Panc1 (cell line): ENCODE data around the gene TP53BP2. TPM values are rescaled to one million over a fixed set of nuclear protein-coding genes. Genes with fewer than 3 reads are reported as not detected.
"Not testable (repeated sequence)": the region's sequence is repeated elsewhere in the genome, so short reads cannot be mapped to it uniquely, and the experiment has no call there.

ENCODE experiments used
- ATAC-seq: fragments of 200-7000 bp; cut with Tn5 transposase; 2 replicates; pipeline ENCODE4 v1.9.1; 2020; ENCODE audit warnings: mild to moderate bottlenecking, moderate library complexity
- BruUV-seq: library from RNA; stranded (reverse); fragments of 400-500 nt; replicated peaks from 2 replicates; lab custom pipeline; 2021; lab: Mats Ljungman, UMichigan
- CTCF ChIA-PET: fragments of 300-600 bp; sonication (Branson Sonifier 250); formaldehyde crosslinking; loops from one replicate; lab custom pipeline; 2022; ENCODE audit warnings: antibody characterized with exemption; lab: Charles Lee
- POLR2A ChIA-PET: fragments of 300-600 bp; sonication (Branson Sonifier 250); formaldehyde crosslinking; loops from one replicate; lab custom pipeline; 2022; ENCODE audit warnings: antibody characterized with exemption; lab: Charles Lee
- DNase-seq: peaks from one replicate; pipeline ENCODE4 v3.0.0-alpha.2; 2010; ENCODE audit warnings: low read depth, low spot score
- H3K27ac ChIP-seq: 2 replicates; pipeline ENCODE4 v1.5.1; 2011; ENCODE audit warnings: mild to moderate bottlenecking, low read length, inconsistent platforms
- H3K27me3 ChIP-seq: fragments of 200-500 bp; sonication (Bioruptor generic); 2 replicates; pipeline ENCODE4 v1.6.0; 2014; ENCODE audit warnings: low read length, inconsistent platforms; ENCODE audit not compliant: control insufficient read depth, insufficient read depth
- H3K36me3 ChIP-seq: fragments of 200-500 bp; sonication (Bioruptor generic); 2 replicates; pipeline ENCODE4 v1.5.1; 2014; ENCODE audit warnings: inconsistent platforms, mild to moderate bottlenecking, low read length, moderate library complexity; ENCODE audit not compliant: control insufficient read depth, insufficient read depth
- H3K4me1 ChIP-seq: 2 replicates; pipeline ENCODE4 v1.5.1; 2011; ENCODE audit warnings: inconsistent platforms, mild to moderate bottlenecking, low read length, moderate library complexity; ENCODE audit not compliant: control insufficient read depth, insufficient read depth
- H3K4me3 ChIP-seq, 2 experiments: 2 replicates each; pipeline ENCODE4 v1.5.1; 2011 to 2012; ENCODE audit warnings: low read depth in 2 of 2, low read length in 2 of 2, mild to moderate bottlenecking in 2 of 2, inconsistent platforms in 1 of 2, moderate library complexity in 1 of 2
- H3K9me3 ChIP-seq: fragments of 200-500 bp; sonication (Bioruptor generic); 2 replicates; pipeline ENCODE4 v1.5.1; 2014; ENCODE audit warnings: low read depth, mild to moderate bottlenecking, inconsistent platforms, low read length, moderate library complexity; ENCODE audit not compliant: control insufficient read depth, insufficient read depth
- POLR2AphosphoS5 ChIP-seq: IDR thresholded peaks from 2 replicates; pipeline ENCODE4 v1.6.1; 2012; ENCODE audit warnings: mild to moderate bottlenecking, low read depth, low read length, moderate library complexity
- SIN3A ChIP-seq: IDR thresholded peaks from 2 replicates; pipeline ENCODE4 v1.6.1; 2012; ENCODE audit warnings: low read depth, mild to moderate bottlenecking, low read length, moderate library complexity, borderline replicate concordance; ENCODE audit not compliant: insufficient read depth
- TCF7L2 ChIP-seq: IDR thresholded peaks from 2 replicates; pipeline ENCODE4 v1.6.1; 2011; ENCODE audit warnings: mild to moderate bottlenecking, low read depth, low read length, inconsistent platforms
- in situ Hi-C: cut with HindIII; loops from 2 replicates; pipeline ENCODE4 v1.10.0; 2016; ENCODE audit warnings: low sequenced_read_pairs, low pct_unique_long_range_greater_than_20kb
- intact Hi-C: fragments of 100-400 bp; cut with micrococcal nuclease; formaldehyde crosslinking; loops from one replicate; pipeline ENCODE4 v1.10.0; 2022; ENCODE audit not compliant: unreplicated experiment
- total RNA-seq: library from RNA; stranded (reverse); gene quantifications from one replicate; pipeline ENCODE4 v1.2.1, GENCODE V29; 2021; ENCODE audit not compliant: unreplicated experiment
- TF ChIP-seq, protein P1 (sequence below), 2 experiments: IDR thresholded peaks; 2 replicates each; pipeline ENCODE4 v1.6.1; 2011 to 2012; ENCODE audit warnings: low read depth in 2 of 2, control low read depth in 1 of 2, low read length in 1 of 2, mild to moderate bottlenecking in 1 of 2, moderate library complexity in 1 of 2; ENCODE audit not compliant: insufficient read depth in 1 of 2
- TF ChIP-seq, protein P2 (sequence below): fragments of 450-650 bp; IDR thresholded peaks from 2 replicates; pipeline ENCODE4 v1.5.1; 2017; ENCODE audit warnings: mild to moderate bottlenecking

TP53BP2 gene
- total RNA-seq, 1 experiment from 2014 or later = 51.4 TPM

DNA sequence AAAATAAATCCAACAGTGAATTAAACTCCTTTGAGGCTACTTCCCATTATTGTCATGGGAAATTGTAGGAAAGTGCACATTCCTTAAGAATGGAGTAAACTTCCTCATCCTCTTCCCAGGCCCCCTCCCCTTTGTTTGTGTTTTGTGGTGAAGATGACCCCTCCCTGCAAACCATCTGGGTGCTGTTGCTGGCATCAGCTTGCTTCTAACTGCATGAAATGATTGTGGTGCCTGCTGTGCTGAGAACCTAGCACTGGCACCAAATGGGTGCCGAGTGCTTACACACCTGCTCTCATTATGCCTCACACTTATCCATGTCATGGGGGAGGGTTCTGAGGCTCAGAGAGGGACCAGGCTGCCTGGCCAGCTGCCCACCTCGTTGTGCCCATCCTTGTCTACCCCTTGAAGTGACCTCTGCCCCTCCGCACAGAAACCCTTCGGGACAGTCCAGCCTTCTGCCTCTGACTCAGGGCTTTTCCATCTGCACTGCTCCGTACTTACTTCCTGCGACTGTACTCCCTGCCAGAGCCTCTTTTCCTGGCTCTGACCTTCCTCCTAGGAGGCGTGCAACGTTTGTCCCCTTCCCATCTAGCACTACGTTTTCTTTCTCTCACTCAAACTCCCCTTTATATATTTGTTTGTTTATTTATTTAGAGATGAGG, 102.8 kb downstream of the TP53BP2 start:
- no peak for DNase-seq

GRCh38 chr1:223741861-223742260, 103.9 kb downstream of the TP53BP2 start:
- ChIA-PET POLR2A (interaction anchor here (0.5 kb wide), 1 partner anchor 103 kb away, joined by 4 read pairs; no protein-coding TSS in a partner anchor), CTCF (no interaction called here)
- no peaks in the 10 kb centered on the region for H3K27me3 ChIP-seq
- H3K4me3 ChIP-seq = no peak overlapping the region
- no TSS peak for BruUV-seq
- peaks cover 5% of the 10 kb centered on the region; the same call in 1 of the 2 replicates for H3K36me3 ChIP-seq
- intact Hi-C loops (no loop called here), in situ Hi-C loops (no loop called here)
- ATAC-seq (no peak), DNase-seq (no peak)
- no peak overlapping the region for H3K27ac ChIP-seq
- H3K9me3 ChIP-seq = no peaks in the 10 kb centered on the region
- TF ChIP-seq, protein P1, sequence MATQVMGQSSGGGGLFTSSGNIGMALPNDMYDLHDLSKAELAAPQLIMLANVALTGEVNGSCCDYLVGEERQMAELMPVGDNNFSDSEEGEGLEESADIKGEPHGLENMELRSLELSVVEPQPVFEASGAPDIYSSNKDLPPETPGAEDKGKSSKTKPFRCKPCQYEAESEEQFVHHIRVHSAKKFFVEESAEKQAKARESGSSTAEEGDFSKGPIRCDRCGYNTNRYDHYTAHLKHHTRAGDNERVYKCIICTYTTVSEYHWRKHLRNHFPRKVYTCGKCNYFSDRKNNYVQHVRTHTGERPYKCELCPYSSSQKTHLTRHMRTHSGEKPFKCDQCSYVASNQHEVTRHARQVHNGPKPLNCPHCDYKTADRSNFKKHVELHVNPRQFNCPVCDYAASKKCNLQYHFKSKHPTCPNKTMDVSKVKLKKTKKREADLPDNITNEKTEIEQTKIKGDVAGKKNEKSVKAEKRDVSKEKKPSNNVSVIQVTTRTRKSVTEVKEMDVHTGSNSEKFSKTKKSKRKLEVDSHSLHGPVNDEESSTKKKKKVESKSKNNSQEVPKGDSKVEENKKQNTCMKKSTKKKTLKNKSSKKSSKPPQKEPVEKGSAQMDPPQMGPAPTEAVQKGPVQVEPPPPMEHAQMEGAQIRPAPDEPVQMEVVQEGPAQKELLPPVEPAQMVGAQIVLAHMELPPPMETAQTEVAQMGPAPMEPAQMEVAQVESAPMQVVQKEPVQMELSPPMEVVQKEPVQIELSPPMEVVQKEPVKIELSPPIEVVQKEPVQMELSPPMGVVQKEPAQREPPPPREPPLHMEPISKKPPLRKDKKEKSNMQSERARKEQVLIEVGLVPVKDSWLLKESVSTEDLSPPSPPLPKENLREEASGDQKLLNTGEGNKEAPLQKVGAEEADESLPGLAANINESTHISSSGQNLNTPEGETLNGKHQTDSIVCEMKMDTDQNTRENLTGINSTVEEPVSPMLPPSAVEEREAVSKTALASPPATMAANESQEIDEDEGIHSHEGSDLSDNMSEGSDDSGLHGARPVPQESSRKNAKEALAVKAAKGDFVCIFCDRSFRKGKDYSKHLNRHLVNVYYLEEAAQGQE (IDR thresholded peaks at IDR 0.05; ENCODE audit: insufficient read depth in 1 of 2, low read depth in 2 of 2, low read length in 1 of 2) = no peak
- TF ChIP-seq SIN3A (no peak), POLR2AphosphoS5 (no peak), TCF7L2 (no peak)
- TF ChIP-seq, protein P2, sequence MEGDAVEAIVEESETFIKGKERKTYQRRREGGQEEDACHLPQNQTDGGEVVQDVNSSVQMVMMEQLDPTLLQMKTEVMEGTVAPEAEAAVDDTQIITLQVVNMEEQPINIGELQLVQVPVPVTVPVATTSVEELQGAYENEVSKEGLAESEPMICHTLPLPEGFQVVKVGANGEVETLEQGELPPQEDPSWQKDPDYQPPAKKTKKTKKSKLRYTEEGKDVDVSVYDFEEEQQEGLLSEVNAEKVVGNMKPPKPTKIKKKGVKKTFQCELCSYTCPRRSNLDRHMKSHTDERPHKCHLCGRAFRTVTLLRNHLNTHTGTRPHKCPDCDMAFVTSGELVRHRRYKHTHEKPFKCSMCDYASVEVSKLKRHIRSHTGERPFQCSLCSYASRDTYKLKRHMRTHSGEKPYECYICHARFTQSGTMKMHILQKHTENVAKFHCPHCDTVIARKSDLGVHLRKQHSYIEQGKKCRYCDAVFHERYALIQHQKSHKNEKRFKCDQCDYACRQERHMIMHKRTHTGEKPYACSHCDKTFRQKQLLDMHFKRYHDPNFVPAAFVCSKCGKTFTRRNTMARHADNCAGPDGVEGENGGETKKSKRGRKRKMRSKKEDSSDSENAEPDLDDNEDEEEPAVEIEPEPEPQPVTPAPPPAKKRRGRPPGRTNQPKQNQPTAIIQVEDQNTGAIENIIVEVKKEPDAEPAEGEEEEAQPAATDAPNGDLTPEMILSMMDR = no peak
- H3K4me1 ChIP-seq = peaks cover 21% of the 10 kb centered on the region

More for the DNA sequence above, 102.8 kb downstream of the TP53BP2 start:
- ChIA-PET CTCF (no interaction called here), POLR2A (interaction anchor here (0.6 kb wide), 1 partner anchor 23 kb away, joined by 3 read pairs; no protein-coding TSS in a partner anchor)
- no peak overlapping the region for H3K27ac ChIP-seq
- intact Hi-C loops (no loop called here), in situ Hi-C loops (no loop called here)
- no peaks in the 10 kb centered on the region for H3K27me3 ChIP-seq
- H3K4me3 ChIP-seq = no peak overlapping the region
- no peaks in the 10 kb centered on the region for H3K9me3 ChIP-seq
- no TSS peak for BruUV-seq
- TF ChIP-seq, protein P2 = no peak
- no peak for TF ChIP-seq SIN3A
- TF ChIP-seq, protein P1 (IDR thresholded peaks at IDR 0.05; ENCODE audit: insufficient read depth in 1 of 2, low read depth in 2 of 2, low read length in 1 of 2) = no peak
- H3K36me3 ChIP-seq = peaks cover 11% of the 10 kb centered on the region
- H3K4me1 ChIP-seq = peaks cover 22% of the 10 kb centered on the region
- no peak for ATAC-seq

DNA sequence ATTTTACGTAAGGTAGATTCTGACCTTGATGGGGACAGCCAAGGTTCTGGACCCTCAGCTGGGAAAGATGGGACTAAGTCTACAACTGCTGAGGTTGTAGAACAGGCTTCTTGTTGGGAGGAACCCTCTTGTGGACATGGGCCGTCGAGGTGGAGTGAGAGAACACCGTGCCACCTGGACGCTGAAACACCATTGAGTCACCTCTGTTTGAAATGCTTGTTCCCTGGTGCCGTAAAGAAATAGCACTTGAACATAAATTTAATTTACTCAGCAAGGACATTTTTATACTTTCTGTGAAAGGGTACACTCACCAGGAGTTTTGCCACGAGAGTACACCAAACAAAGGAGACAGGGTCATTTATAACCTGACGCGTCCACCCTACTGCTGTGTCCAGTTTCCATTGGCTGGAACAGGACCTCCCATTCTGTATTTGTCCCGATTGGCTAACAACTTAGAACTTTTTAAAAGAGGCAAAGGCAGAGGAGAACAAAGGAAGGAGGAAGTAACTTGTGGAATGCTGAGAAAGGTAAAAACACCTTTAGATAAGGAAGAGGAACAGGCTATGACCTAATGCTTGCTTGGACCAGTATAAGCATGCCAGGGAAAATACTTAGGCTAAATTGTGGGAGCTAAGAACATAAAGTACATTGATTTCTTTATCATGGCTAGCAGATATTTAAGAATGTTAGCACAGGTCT, 105.6 kb downstream of the TP53BP2 start:
- H3K9me3 ChIP-seq, H3K4me3 ChIP-seq, in situ Hi-C loops, intact Hi-C loops, CTCF ChIA-PET, DNase-seq, BruUV-seq, POLR2A ChIA-PET, H3K27me3 ChIP-seq, H3K36me3 ChIP-seq, ATAC-seq: not testable (repeated sequence)
- 0 out of 2 replicates have a peak overlapping the region, but pooled peaks have one; percentile 19 for H3K27ac ChIP-seq
- peaks cover 23% of the 10 kb centered on the region for H3K4me1 ChIP-seq
